Measurements from ENCODE around the gene PAK4. TPM values are rescaled to one million over a fixed set of nuclear protein-coding genes. Genes with fewer than 3 reads are reported as not detected.
"Not testable (repeated sequence)": the region's sequence is repeated elsewhere in the genome, so short reads cannot be mapped to it uniquely, and the experiment has no call there.

The PAK4 gene
- total RNA-seq, 2 experiments from 2014 or later: 2.7 to 6.3 TPM

DNA sequence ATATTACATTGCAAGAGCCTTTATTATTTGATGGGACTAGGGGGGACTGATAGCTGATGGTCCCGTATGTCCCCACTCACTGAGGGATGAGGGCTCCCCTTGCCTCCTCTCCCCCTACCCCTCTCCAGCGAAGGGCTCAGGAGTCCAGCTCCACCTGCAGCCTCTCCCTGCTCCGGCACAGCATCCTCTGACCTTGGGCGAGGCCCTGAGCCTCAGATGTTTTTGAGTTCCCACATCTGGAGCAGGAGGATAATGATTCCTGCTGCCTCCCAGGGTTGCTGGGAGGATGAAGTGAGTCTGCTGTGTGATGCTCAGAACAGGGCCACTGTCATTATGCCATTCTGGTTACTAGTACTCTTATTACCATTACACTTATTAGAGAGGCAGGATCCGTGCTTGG lies 15.0 kb downstream of the PAK4 start:
- H3K27ac ChIP-seq (ENCODE audit: low read depth in 1 of 2, low read length in 2 of 2): no peak overlapping the region
- peaks cover 18% of the 10 kb centered on the region for H3K4me1 Mint-ChIP-seq (ENCODE audit: low read depth)
- intact Hi-C loops (cut with DNase I, micrococcal nuclease): no loop called here
- H3K4me3 ChIP-seq (ENCODE audit: low read length): no peak overlapping the region
- ChIA-PET POLR2A (no interaction called here), CTCF (no interaction called here)
- no peak overlapping the region for H3K27ac Mint-ChIP-seq
- no peaks in the 10 kb centered on the region for H3K27me3 Mint-ChIP-seq
- H3K9me3 Mint-ChIP-seq: no peaks in the 10 kb centered on the region
- no peak overlapping the region for H3K4me3 Mint-ChIP-seq
- no peaks in the 10 kb centered on the region for H3K36me3 ChIP-seq (ENCODE audit: insufficient read depth, low read length)
- ATAC-seq (ENCODE audit: poor library complexity): no peak
- TF ChIP-seq, protein P1, sequence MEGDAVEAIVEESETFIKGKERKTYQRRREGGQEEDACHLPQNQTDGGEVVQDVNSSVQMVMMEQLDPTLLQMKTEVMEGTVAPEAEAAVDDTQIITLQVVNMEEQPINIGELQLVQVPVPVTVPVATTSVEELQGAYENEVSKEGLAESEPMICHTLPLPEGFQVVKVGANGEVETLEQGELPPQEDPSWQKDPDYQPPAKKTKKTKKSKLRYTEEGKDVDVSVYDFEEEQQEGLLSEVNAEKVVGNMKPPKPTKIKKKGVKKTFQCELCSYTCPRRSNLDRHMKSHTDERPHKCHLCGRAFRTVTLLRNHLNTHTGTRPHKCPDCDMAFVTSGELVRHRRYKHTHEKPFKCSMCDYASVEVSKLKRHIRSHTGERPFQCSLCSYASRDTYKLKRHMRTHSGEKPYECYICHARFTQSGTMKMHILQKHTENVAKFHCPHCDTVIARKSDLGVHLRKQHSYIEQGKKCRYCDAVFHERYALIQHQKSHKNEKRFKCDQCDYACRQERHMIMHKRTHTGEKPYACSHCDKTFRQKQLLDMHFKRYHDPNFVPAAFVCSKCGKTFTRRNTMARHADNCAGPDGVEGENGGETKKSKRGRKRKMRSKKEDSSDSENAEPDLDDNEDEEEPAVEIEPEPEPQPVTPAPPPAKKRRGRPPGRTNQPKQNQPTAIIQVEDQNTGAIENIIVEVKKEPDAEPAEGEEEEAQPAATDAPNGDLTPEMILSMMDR (IDR thresholded peaks at IDR 0.05): no peak
- DNase-seq: no peak
- no peaks in the 10 kb centered on the region for H3K36me3 Mint-ChIP-seq (ENCODE audit: low read depth)
- H3K27me3 ChIP-seq (ENCODE audit: control insufficient read depth in 1 of 2, insufficient read depth in 2 of 2, low read length in 2 of 2): no peaks in the 10 kb centered on the region
- H3K9me3 ChIP-seq (ENCODE audit: control insufficient read depth in 1 of 2, insufficient read depth in 1 of 2, low read length in 2 of 2): no peaks in the 10 kb centered on the region
- peaks cover 2% of the 10 kb centered on the region for H3K4me1 ChIP-seq (ENCODE audit: insufficient read depth, low read length)

DNA sequence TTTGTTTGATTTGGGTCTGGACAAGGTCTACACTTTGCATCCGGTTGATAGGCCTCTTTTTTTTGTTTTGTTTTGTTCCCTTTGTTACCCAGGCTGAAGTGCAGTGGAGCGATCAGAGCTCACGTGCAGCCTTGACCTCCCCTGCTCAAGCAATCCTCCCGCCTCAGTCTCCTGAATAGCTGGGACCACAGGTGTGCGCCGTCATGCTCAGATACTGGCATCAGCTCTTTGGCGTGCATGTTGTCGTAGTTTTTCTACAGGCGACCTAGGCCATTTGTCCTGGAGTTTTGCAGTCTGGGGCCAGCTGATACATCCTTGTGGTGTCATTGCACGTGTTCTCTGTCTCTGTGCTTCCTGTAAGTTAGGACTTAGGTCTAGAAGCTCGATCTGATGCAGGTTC lies 16.3 kb downstream of the PAK4 start:
- Mint-ChIP-seq H3K27me3 (no peaks in the 10 kb centered on the region), H3K4me1 (ENCODE audit: low read depth) (peaks cover 12% of the 10 kb centered on the region), H3K9me3 (no peaks in the 10 kb centered on the region), H3K36me3 (ENCODE audit: low read depth) (no peaks in the 10 kb centered on the region), H3K4me3 (no peak overlapping the region), H3K27ac (no peak overlapping the region)
- Histone ChIP-seq H3K4me1 (ENCODE audit: insufficient read depth, low read length) (peaks cover 2% of the 10 kb centered on the region), H3K27me3 (ENCODE audit: control insufficient read depth in 1 of 2, insufficient read depth in 2 of 2, low read length in 2 of 2) (no peaks in the 10 kb centered on the region), H3K27ac (ENCODE audit: low read depth in 1 of 2, low read length in 2 of 2) (no peak overlapping the region), H3K36me3 (ENCODE audit: insufficient read depth, low read length) (no peaks in the 10 kb centered on the region), H3K4me3 (ENCODE audit: low read length) (no peak overlapping the region), H3K9me3 (ENCODE audit: control insufficient read depth in 1 of 2, insufficient read depth in 1 of 2, low read length in 2 of 2) (no peaks in the 10 kb centered on the region)
- POLR2A ChIA-PET: interaction anchor here (0.5 kb wide), 1 partner anchor 76 kb away, joined by 3 read pairs; no protein-coding TSS in a partner anchor
- DNase-seq (no peak), ATAC-seq (ENCODE audit: poor library complexity) (no peak)
- intact Hi-C loops (cut with DNase I, micrococcal nuclease): no loop called here
- CTCF ChIA-PET: interaction anchor here (1.0 kb wide), 1 partner anchor 20 kb away, joined by 4 read pairs; no protein-coding TSS in a partner anchor
- TF ChIP-seq, protein P1 (IDR thresholded peaks at IDR 0.05): no peak

DNA sequence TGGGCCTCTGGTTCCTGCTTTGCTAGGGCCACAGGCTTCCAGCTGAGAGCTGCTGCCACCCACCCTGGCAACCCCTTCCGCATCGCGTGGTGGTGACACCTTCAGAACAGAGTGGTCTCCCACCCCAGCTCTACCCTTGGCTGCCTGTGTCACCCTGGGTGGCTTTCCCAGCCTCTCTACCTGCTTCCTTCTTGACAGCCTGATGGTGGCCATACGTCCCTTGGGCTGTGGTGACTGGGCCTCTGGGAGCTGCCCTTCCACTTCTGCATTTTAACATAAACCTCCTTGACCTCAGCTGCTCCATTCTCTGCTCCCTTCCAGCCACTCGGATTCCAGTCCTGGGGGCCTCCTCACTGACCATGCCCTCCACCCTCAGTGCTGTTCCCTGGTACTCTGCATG lies 17.0 kb downstream of the PAK4 start:
- Mint-ChIP-seq H3K4me1 (ENCODE audit: low read depth) (peaks cover 12% of the 10 kb centered on the region), H3K27ac (no peak overlapping the region), H3K27me3 (no peaks in the 10 kb centered on the region), H3K36me3 (ENCODE audit: low read depth) (no peaks in the 10 kb centered on the region), H3K4me3 (no peak overlapping the region), H3K9me3 (no peaks in the 10 kb centered on the region)
- intact Hi-C loops (cut with DNase I, micrococcal nuclease): no loop called here
- Histone ChIP-seq H3K4me1 (ENCODE audit: insufficient read depth, low read length) (peaks cover 2% of the 10 kb centered on the region), H3K4me3 (ENCODE audit: low read length) (no peak overlapping the region), H3K27me3 (ENCODE audit: control insufficient read depth in 1 of 2, insufficient read depth in 2 of 2, low read length in 2 of 2) (no peaks in the 10 kb centered on the region), H3K36me3 (ENCODE audit: insufficient read depth, low read length) (no peaks in the 10 kb centered on the region), H3K27ac (ENCODE audit: low read depth in 1 of 2, low read length in 2 of 2) (no peak overlapping the region), H3K9me3 (ENCODE audit: control insufficient read depth in 1 of 2, insufficient read depth in 1 of 2, low read length in 2 of 2) (no peaks in the 10 kb centered on the region)
- DNase-seq (no peak), ATAC-seq (ENCODE audit: poor library complexity) (no peak)
- TF ChIP-seq, protein P1 (IDR thresholded peaks at IDR 0.05): no peak
- CTCF ChIA-PET: no interaction called here
- POLR2A ChIA-PET: no interaction called here

DNA sequence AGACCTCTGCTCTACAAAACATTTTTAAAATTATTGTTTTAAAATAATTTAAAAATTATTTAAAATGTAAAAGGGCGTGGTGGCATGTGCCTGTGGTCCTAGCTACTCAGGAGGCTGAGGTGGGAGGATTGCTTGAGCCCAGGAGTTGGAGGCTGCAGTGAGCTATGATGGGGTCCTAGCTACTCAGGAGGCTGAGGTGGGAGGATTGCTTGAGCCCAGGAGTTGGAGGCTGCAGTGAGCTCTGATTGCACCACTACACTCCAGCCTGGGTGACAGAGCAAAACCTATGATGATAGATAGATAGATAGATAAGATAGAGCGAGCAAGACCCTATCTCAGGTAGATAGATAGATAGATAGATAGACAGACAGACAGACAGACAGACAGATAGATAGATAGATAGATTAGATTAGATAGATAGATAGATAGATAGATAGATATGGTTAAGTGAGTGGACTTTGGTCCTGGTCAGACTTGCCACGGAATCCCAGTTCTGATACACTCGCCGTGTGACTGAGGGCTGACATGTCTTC lies 18.2 kb downstream of the PAK4 start:
- H3K27me3 Mint-ChIP-seq; ATAC-seq (ENCODE audit: poor library complexity); H3K4me1 ChIP-seq (ENCODE audit: insufficient read depth, low read length); H3K9me3 ChIP-seq (ENCODE audit: control insufficient read depth in 1 of 2, insufficient read depth in 1 of 2, low read length in 2 of 2); H3K27me3 ChIP-seq (ENCODE audit: control insufficient read depth in 1 of 2, insufficient read depth in 2 of 2, low read length in 2 of 2); H3K4me3 ChIP-seq (ENCODE audit: low read length); CTCF ChIA-PET; intact Hi-C loops (cut with DNase I, micrococcal nuclease); H3K9me3 Mint-ChIP-seq; H3K27ac Mint-ChIP-seq; POLR2A ChIA-PET; H3K36me3 Mint-ChIP-seq (ENCODE audit: low read depth); H3K36me3 ChIP-seq (ENCODE audit: insufficient read depth, low read length); DNase-seq; H3K27ac ChIP-seq (ENCODE audit: low read depth in 1 of 2, low read length in 2 of 2); H3K4me3 Mint-ChIP-seq: not testable (repeated sequence)
- peaks cover 12% of the 10 kb centered on the region for H3K4me1 Mint-ChIP-seq (ENCODE audit: low read depth)

Measured in CD4-positive, alpha-beta T cell (primary cell).